ENCODE results near the gene RNF128.

The RNF128 gene

GRCh38 chrX:106698693-106699092 lies 27.8 kb upstream of the RNF128 start:
- intact Hi-C loops (cut with DNase I; ENCODE audit: low total_unique reads): no loop called here
- no peaks in the 10 kb centered on the region for H3K36me3 ChIP-seq
- H3K27ac ChIP-seq: no peak overlapping the region
- no peaks in the 10 kb centered on the region for H3K27me3 ChIP-seq
- no peaks in the 10 kb centered on the region for H3K4me1 ChIP-seq
- H3K9me3 ChIP-seq: no peaks in the 10 kb centered on the region
- no peak for DNase-seq
- TF ChIP-seq, protein P1, sequence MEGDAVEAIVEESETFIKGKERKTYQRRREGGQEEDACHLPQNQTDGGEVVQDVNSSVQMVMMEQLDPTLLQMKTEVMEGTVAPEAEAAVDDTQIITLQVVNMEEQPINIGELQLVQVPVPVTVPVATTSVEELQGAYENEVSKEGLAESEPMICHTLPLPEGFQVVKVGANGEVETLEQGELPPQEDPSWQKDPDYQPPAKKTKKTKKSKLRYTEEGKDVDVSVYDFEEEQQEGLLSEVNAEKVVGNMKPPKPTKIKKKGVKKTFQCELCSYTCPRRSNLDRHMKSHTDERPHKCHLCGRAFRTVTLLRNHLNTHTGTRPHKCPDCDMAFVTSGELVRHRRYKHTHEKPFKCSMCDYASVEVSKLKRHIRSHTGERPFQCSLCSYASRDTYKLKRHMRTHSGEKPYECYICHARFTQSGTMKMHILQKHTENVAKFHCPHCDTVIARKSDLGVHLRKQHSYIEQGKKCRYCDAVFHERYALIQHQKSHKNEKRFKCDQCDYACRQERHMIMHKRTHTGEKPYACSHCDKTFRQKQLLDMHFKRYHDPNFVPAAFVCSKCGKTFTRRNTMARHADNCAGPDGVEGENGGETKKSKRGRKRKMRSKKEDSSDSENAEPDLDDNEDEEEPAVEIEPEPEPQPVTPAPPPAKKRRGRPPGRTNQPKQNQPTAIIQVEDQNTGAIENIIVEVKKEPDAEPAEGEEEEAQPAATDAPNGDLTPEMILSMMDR (IDR thresholded peaks at IDR 0.05): no peak
- H3K4me3 ChIP-seq: no peak overlapping the region

DNA sequence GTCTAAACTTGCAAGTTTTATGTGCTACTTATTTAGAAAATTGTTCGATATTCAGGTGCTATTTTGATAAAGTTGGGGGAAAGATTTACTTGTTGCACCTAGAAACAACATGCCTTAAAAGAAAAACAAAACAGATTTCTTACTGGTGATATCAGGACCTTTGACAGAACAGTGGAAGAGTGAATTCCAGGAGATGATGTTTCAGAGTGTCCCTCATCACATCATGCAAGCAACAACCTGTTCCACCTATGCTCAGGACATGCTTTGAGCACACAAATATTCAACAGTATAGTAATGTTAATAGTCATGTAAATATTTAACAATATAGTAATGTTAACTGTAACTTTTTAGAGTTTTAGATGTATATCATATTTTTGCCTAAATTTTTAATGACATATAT lies 23.9 kb upstream of the RNF128 start:
- TF ChIP-seq, protein P1 (IDR thresholded peaks at IDR 0.05): no peak
- H3K27me3 ChIP-seq: no peaks in the 10 kb centered on the region
- no peaks in the 10 kb centered on the region for H3K4me1 ChIP-seq
- no peak overlapping the region for H3K27ac ChIP-seq
- no peak overlapping the region for H3K4me3 ChIP-seq
- no peaks in the 10 kb centered on the region for H3K36me3 ChIP-seq
- DNase-seq: no peak
- intact Hi-C loops (cut with DNase I; ENCODE audit: low total_unique reads): no loop called here
- H3K9me3 ChIP-seq: no peaks in the 10 kb centered on the region

DNA sequence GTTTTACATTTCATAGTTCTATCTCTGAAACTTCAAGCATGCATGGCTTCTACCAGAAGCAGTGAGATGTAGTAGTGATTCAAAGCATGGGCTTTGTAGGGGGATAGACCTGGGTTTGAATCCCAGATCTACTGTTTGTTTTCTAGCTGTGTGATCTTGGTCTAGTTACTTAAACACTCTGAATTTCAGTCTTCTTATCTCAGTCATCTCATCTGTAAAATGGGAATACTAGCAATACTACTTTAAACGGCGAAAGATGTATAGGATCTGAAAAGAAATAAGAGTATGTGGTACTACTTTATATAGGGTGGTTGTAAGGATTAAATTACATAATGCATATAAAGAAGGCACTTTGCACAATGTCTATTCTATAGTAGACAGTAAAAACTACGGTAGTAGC lies 20.0 kb upstream of the RNF128 start:
- intact Hi-C loops (cut with DNase I; ENCODE audit: low total_unique reads): no loop called here
- H3K36me3 ChIP-seq: no peaks in the 10 kb centered on the region
- TF ChIP-seq, protein P1 (IDR thresholded peaks at IDR 0.05): no peak

DNA sequence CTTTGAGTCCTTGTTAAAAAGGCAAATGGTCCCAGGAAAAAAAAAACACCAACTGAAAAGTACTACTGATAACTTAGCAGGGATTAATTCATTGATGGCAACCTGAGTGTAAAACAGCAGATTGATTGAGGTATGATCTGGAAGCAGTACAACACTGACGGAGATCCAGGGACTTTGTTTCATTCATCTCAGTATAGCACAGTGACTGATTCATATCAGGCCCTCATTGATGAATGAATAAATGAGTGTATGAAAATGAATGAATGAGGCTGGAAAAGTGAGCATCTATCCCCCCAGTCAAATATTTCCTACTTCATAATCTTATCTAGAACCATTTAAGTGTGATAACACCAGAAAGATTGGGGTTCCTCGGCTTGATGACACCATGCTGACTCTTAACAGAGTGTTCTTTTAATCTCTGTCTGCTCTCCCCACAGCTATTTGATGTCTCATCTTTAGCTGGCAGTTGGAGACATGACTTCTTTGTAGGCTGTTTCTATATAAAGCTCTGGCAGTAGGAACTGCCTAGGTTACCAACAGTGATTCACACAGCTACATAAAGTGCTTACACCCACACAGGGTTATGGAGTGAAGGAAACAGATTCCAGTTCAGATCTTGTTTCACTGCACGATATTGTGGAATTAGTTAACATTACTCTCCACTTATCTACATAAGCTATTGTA lies 18.6 kb upstream of the RNF128 start:
- Histone ChIP-seq H3K9me3 (no peaks in the 10 kb centered on the region), H3K36me3 (no peaks in the 10 kb centered on the region), H3K4me1 (no peaks in the 10 kb centered on the region), H3K4me3 (no peak overlapping the region), H3K27me3 (no peaks in the 10 kb centered on the region), H3K27ac (no peak overlapping the region)
- DNase-seq: no peak
- TF ChIP-seq, protein P1 (IDR thresholded peaks at IDR 0.05): no peak
- intact Hi-C loops (cut with DNase I; ENCODE audit: low total_unique reads): no loop called here

More for the DNA sequence above, 20.0 kb upstream of the RNF128 start:
- no peak overlapping the region for H3K27ac ChIP-seq
- H3K27me3 ChIP-seq: no peaks in the 10 kb centered on the region
- H3K4me3 ChIP-seq: no peak overlapping the region
- DNase-seq: no peak
- no peaks in the 10 kb centered on the region for H3K9me3 ChIP-seq
- no peaks in the 10 kb centered on the region for H3K4me1 ChIP-seq

GRCh38 chrX:106710771-106711170 lies 15.7 kb upstream of the RNF128 start:
- intact Hi-C loops (cut with DNase I; ENCODE audit: low total_unique reads): no loop called here
- Histone ChIP-seq H3K4me1 (no peaks in the 10 kb centered on the region), H3K27ac (no peak overlapping the region), H3K36me3 (no peaks in the 10 kb centered on the region), H3K4me3 (no peak overlapping the region), H3K27me3 (no peaks in the 10 kb centered on the region), H3K9me3 (no peaks in the 10 kb centered on the region)
- DNase-seq: no peak
- TF ChIP-seq, protein P1 (IDR thresholded peaks at IDR 0.05): no peak

- intact Hi-C loops (cut with DNase I; ENCODE audit: low total_unique reads): no loop called here
- Histone ChIP-seq H3K9me3 (no peaks in the 10 kb centered on the region), H3K4me1 (no peaks in the 10 kb centered on the region), H3K27ac (no peak overlapping the region), H3K4me3 (no peak overlapping the region), H3K36me3 (no peaks in the 10 kb centered on the region), H3K27me3 (no peaks in the 10 kb centered on the region)
- no peak for DNase-seq
- TF ChIP-seq, protein P1 (IDR thresholded peaks at IDR 0.05): no peak
Measured at GRCh38 chrX:106711375-106711774, 15.1 kb upstream of the RNF128 start.
